ENCODE measurements around the gene CTNNBL1.

CTNNBL1 gene

GRCh38 chr20:37915800-37916570 is 222.2 kb downstream of the CTNNBL1 start:
- no peak for DNase-seq (ENCODE audit: low read depth in 2 of 2)

GRCh38 chr20:37917461-37917860 is 223.6 kb downstream of the CTNNBL1 start:
- DNase-seq (ENCODE audit: low read depth in 2 of 2), result no peak

GRCh38 chr20:37918035-37918434 is 224.2 kb downstream of the CTNNBL1 start:
- DNase-seq (ENCODE audit: low read depth in 2 of 2), result no peak

- no peak for DNase-seq (ENCODE audit: low read depth in 2 of 2)
Observed at GRCh38 chr20:37919389-37920040, 225.7 kb downstream of the CTNNBL1 start.

- DNase-seq (ENCODE audit: low read depth in 2 of 2), result peak in 1 of 2 donors; percentile 22
Observed at GRCh38 chr20:37920270-37920669, 226.4 kb downstream of the CTNNBL1 start.

- no peak for DNase-seq (ENCODE audit: low read depth in 2 of 2)
Observed at GRCh38 chr20:37920679-37921322, 227.0 kb downstream of the CTNNBL1 start.

- no peak for DNase-seq (ENCODE audit: low read depth in 2 of 2)
Observed at GRCh38 chr20:37921341-37921929, 227.6 kb downstream of the CTNNBL1 start.
